ENCODE measurements around the gene CDK5RAP1. TPM values are rescaled to one million over a fixed set of nuclear protein-coding genes. Genes with fewer than 3 reads are reported as not detected.

The CDK5RAP1 gene
- total and polyA plus RNA-seq, 2 of the 4 experiments (the other 2 are of a cell fraction): 23.9 to 28.1 TPM

DNA sequence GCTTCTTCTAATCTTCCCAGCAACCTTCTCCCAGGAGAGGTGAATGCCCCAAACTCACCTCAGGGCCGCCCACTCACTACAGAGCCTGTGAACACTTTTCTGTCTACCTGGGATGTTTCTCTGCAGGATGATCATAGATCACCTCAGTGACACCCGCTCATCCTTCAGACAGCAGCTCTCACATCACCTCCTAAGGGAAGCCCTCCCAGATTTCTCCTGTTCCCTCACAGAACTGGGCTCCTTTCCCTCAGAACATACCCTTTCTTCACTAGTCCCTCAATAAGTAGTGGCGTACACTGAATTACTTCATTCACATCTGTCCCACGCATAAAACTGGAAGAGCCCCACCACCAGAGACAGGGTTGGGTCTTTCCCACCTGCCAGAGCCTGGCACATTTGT, 57.8 kb downstream of the CDK5RAP1 start:
- H3K9ac ChIP-seq (ENCODE audit: low read depth, low read length): no peak overlapping the region
- H4K5ac ChIP-seq (ENCODE audit: low read depth, low read length): no peak overlapping the region
- WGBS, 2 experiments (ENCODE audit: extremely low coverage in 2 of 2, insufficient read length in 1 of 2): 82% methylated on average over 3 of the region's 4 CpGs; no CpG with 5 or more reads in 1 of the 2 experiments
- H3K27ac ChIP-seq (ENCODE audit: insufficient read depth, low read length): no peak overlapping the region
- H4K91ac ChIP-seq (ENCODE audit: insufficient read depth, low read depth, low read length): no peak overlapping the region
- ATAC-seq (ENCODE audit: low read depth): no peak
- H3K18ac ChIP-seq (ENCODE audit: low read depth, low read length): no peak overlapping the region
- no peak overlapping the region for H2BK15ac ChIP-seq (ENCODE audit: low read depth, low read length)
- in situ Hi-C loops (cut with MboI; ENCODE audit: low sequenced_read_pairs) (no loop called here), intact Hi-C loops (cut with micrococcal nuclease) (no loop called here), dilution Hi-C loops (cut with HindIII; ENCODE audit: low sequenced_read_pairs, unreplicated experiment) (no loop called here)
- POLR2A ChIA-PET (ENCODE audit: unreplicated experiment): no interaction called here
- H3K9me1 ChIP-seq (ENCODE audit: insufficient read depth, low read length): peaks cover 4% of the 10 kb centered on the region; the same call in 1 of the 2 replicates
- H3K9me3 ChIP-seq (ENCODE audit: control insufficient read depth, insufficient read depth, low read length): no peaks in the 10 kb centered on the region
- no TSS peak for BruUV-seq (replicated peaks)
- H2AFZ ChIP-seq (replicated peaks; ENCODE audit: low read length, poor library complexity): no peak overlapping the region
- no peak overlapping the region for H3K4ac ChIP-seq (ENCODE audit: low read depth, low read length)
- H3K79me1 ChIP-seq (ENCODE audit: low read depth in 1 of 2, low read length in 2 of 2): no peaks in the 10 kb centered on the region
- DNase-seq: no peak
- peaks cover 9% of the 10 kb centered on the region for H3K27me3 ChIP-seq (ENCODE audit: control insufficient read depth, insufficient read depth, low read length)
- no peak overlapping the region for H2BK5ac ChIP-seq (ENCODE audit: low read depth, low read length, poor library complexity, severe bottlenecking)
- no peak for TF ChIP-seq ELK1 (IDR thresholded peaks at IDR 0.05; ENCODE audit: borderline replicate concordance, low read depth, low read length)
- H3K14ac ChIP-seq (replicated peaks; ENCODE audit: low read depth, low read length): no peak overlapping the region
- no peak overlapping the region for H2AK5ac ChIP-seq (ENCODE audit: low read depth, low read length)
- no peak overlapping the region for H2AK9ac ChIP-seq (replicated peaks; ENCODE audit: low read depth, low read length, poor library complexity)
- no peak overlapping the region for H2BK120ac ChIP-seq (ENCODE audit: low read depth, low read length)
- no peaks in the 10 kb centered on the region for H3K36me3 ChIP-seq (ENCODE audit: control insufficient read depth, insufficient read depth, low read length)
- CTCF ChIA-PET: no interaction called here
- no peak overlapping the region for H3K4me2 ChIP-seq (ENCODE audit: low read depth, low read length)
- no peak overlapping the region for H3K23ac ChIP-seq (ENCODE audit: low read depth, low read length)
- no peak overlapping the region for H4K8ac ChIP-seq (ENCODE audit: low read depth in 2 of 2, low read length in 2 of 2)
- no peak overlapping the region for H2BK20ac ChIP-seq (ENCODE audit: low read depth, low read length)
- no peaks in the 10 kb centered on the region; the same call in 1 of the 2 replicates for H4K20me1 ChIP-seq (ENCODE audit: insufficient read depth, low read length)
- H3K56ac ChIP-seq (ENCODE audit: extremely low read depth, insufficient read depth, low read length): no peak overlapping the region
- no peak overlapping the region for H3K4me3 ChIP-seq (ENCODE audit: insufficient read depth, low read depth, low read length)
- H3K4me1 ChIP-seq (ENCODE audit: control insufficient read depth, insufficient read depth, low read length): no peaks in the 10 kb centered on the region

Data from IMR-90 (cell line).